Liver (tissue), 5 donors: ENCODE measurements around the gene NDUFB11. TPM values are rescaled to one million over a fixed set of nuclear protein-coding genes. Genes with fewer than 3 reads are reported as not detected.

Source experiments
- polyA plus RNA-seq, 2 donors: library from polyadenylated mRNA; stranded (reverse) in 1 of 2; unstranded in 1 of 2; fragments of 200-250 nt in 1 of 2; fragments of >200 nt in 1 of 2; fragmentation: Nextera tagmentation in 1 of 2; extraction: Ambion mirVana in 1 of 2; gene quantifications; one replicate each; pipeline versions ENCODE4 v1.2.1 to v1.2.3, GENCODE V29; 2013 to 2015
- small RNA-seq: library from RNA; depleted of rRNA; stranded (forward); fragments of <200 nt; gene quantifications from one replicate; pipeline ENCODE3, GENCODE V24; 2014
- total RNA-seq, 2 donors: library from RNA; depleted of rRNA; stranded (reverse); fragments of >200 nt; gene quantifications; one replicate each; pipeline ENCODE4 v1.2.3, GENCODE V29; 2014
- donor health status: healthy.
- donor health status: healthy.
- donor health status: healthy.

The NDUFB11 gene
- total and polyA plus RNA-seq, 4 donors: 23.6 to 127 (median 66.5) TPM

Small RNA genes lying within 50 kb of the gene (small RNA-seq; reads per million reads assigned to genes)
- 0.20 reads per million for gene RNU12-2P

Other genes with a start within 250 kb of the NDUFB11 start
- 1 to 10 TPM; 6.1 to 9.0 TPM for gene JADE3, start 232.3 kb downstream of the NDUFB11 start, total RNA-seq
- 1 to 10 TPM; 2.6 to 4.4 TPM for gene JADE3, start 232.3 kb downstream of the NDUFB11 start, polyA plus RNA-seq
- gene RGN, start 66.3 kb downstream of the NDUFB11 start, total RNA-seq: 10 to 100 TPM; 27.8 to 89.1 TPM
- 100 to 1,000 TPM; 144 to 163 TPM for gene RGN, start 66.3 kb downstream of the NDUFB11 start, polyA plus RNA-seq
- gene RBM10, start 519 bp upstream of the NDUFB11 start, total RNA-seq: 10 to 100 TPM; 19.9 to 26.6 TPM
- gene RBM10, start 519 bp upstream of the NDUFB11 start, polyA plus RNA-seq: 10 to 100 TPM in 1 of 2 donors, 1 to 10 TPM in 1; 8.2 to 15.0 TPM
- gene UBA1, start 49.1 kb upstream of the NDUFB11 start, total RNA-seq: 10 to 100 TPM; 59.6 to 85.4 TPM
- gene UBA1, start 49.1 kb upstream of the NDUFB11 start, polyA plus RNA-seq: 10 to 100 TPM; 39.8 to 77.7 TPM
- 10 to 100 TPM; 21.9 to 31.1 TPM for gene CDK16, start 74.0 kb upstream of the NDUFB11 start, total RNA-seq
- 10 to 100 TPM; 10.8 to 18.0 TPM for gene CDK16, start 74.0 kb upstream of the NDUFB11 start, polyA plus RNA-seq
- 10 to 100 TPM; 11.8 to 24.3 TPM for gene USP11, start 88.3 kb upstream of the NDUFB11 start, total RNA-seq
- 10 to 100 TPM in 1 of 2 donors, 1 to 10 TPM in 1; 9.6 to 10.4 TPM for gene USP11, start 88.3 kb upstream of the NDUFB11 start, polyA plus RNA-seq
- under 1 TPM in 1 of 2 donors, not detected in 1; 0.05 TPM for gene ZNF157, start 225.9 kb upstream of the NDUFB11 start, total RNA-seq
- gene ZNF157, start 225.9 kb upstream of the NDUFB11 start, polyA plus RNA-seq: not detected